Neural crest cell (in vitro differentiated cells): ENCODE measurements around the gene GATAD2B. TPM values are rescaled to one million over a fixed set of nuclear protein-coding genes. Genes with fewer than 3 reads are reported as not detected.
"Not testable (repeated sequence)": the region's sequence is repeated elsewhere in the genome, so short reads cannot be mapped to it uniquely, and the experiment has no call there.

ENCODE experiments used
- DNase-seq: peaks from one replicate; pipeline ENCODE4 v3.0.0; 2021; ENCODE audit warnings: low read depth, mixed read lengths, low spot score
- H3K27ac Mint-ChIP-seq: one replicate; pipeline ENCODE4 v1.8.0; 2021; ENCODE audit warnings: mild to moderate bottlenecking, mixed read lengths; ENCODE audit not compliant: unreplicated experiment
- H3K27me3 Mint-ChIP-seq: 2 replicates; pipeline ENCODE4 v1.8.0; 2021; ENCODE audit warnings: low read depth, mild to moderate bottlenecking, mixed read lengths
- H3K36me3 Mint-ChIP-seq: 2 replicates; pipeline ENCODE4 v1.8.0; 2021; ENCODE audit warnings: low read depth, mild to moderate bottlenecking, mixed read lengths
- H3K4me1 Mint-ChIP-seq: 2 replicates; pipeline ENCODE4 v1.8.0; 2021; ENCODE audit warnings: mixed read lengths
- H3K4me3 Mint-ChIP-seq: one replicate; pipeline ENCODE4 v1.8.0; 2021; ENCODE audit warnings: mild to moderate bottlenecking, mixed read lengths
- H3K9me3 Mint-ChIP-seq: 2 replicates; pipeline ENCODE4 v1.8.0; 2021; ENCODE audit warnings: mixed read lengths
- total RNA-seq: library from RNA; stranded (reverse); gene quantifications from 2 replicates; pipeline ENCODE4 v1.2.1, GENCODE V29; 2021
- TF ChIP-seq, protein P1 (sequence below): fragments of 200-600 bp; sonication (generic); conservative IDR thresholded peaks from 2 replicates; pipeline ENCODE4 v1.5.0; 2021; ENCODE audit warnings: antibody characterized with exemption, mild to moderate bottlenecking

Gene GATAD2B
- total RNA-seq, 1 donor from 2014 or later = 52.5 TPM

DNA sequence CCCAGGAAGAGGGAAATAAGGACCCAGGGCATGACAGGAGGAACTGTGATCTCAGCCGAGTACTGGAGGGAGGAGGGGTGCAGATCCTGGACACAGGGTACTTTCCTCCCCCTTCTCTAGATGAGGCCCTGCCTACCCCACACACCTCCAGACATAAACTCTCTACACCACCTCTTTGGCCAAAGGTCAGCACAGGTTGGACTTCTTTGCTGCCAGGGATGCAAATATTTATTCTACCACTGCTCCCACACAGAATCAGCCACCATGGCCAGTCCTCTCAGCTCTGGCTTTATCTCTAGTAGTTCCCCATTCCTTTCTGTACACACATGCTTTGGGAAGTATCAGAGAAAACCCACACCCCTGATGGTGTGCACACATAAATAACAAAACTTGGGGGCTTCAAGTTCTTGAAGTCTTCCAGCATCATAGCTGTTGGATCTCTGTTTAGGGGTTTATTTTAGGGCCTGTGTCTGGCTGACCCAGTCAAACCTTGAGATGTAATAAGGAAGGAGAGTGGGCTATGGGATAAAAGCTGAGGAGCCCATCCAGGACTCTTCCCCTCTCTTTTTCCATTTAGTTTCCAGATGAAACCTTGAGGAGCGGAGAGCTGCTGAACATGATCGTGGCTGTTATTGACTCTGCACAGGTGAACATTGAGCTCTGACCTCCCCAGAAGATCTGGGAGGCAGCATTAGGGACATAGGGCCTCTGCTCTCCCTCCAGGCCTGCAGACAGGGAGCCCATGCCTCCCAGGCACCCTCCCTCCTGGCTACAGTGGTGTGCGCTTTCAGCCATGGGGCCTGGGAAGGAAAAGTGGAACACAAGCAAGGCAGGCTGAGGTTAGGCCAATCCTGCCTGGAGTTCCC is 154.2 kb downstream of the GATAD2B start:
- H3K4me1 Mint-ChIP-seq = peaks cover 7% of the 10 kb centered on the region
- TF ChIP-seq, protein P1, sequence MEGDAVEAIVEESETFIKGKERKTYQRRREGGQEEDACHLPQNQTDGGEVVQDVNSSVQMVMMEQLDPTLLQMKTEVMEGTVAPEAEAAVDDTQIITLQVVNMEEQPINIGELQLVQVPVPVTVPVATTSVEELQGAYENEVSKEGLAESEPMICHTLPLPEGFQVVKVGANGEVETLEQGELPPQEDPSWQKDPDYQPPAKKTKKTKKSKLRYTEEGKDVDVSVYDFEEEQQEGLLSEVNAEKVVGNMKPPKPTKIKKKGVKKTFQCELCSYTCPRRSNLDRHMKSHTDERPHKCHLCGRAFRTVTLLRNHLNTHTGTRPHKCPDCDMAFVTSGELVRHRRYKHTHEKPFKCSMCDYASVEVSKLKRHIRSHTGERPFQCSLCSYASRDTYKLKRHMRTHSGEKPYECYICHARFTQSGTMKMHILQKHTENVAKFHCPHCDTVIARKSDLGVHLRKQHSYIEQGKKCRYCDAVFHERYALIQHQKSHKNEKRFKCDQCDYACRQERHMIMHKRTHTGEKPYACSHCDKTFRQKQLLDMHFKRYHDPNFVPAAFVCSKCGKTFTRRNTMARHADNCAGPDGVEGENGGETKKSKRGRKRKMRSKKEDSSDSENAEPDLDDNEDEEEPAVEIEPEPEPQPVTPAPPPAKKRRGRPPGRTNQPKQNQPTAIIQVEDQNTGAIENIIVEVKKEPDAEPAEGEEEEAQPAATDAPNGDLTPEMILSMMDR = no peak
- no peak for DNase-seq
- H3K9me3 Mint-ChIP-seq = no peaks in the 10 kb centered on the region
- peaks cover 5% of the 10 kb centered on the region for H3K36me3 Mint-ChIP-seq
- H3K4me3 Mint-ChIP-seq = no peak overlapping the region
- peak overlapping the region; percentile 67 for H3K27ac Mint-ChIP-seq
- no peaks in the 10 kb centered on the region for H3K27me3 Mint-ChIP-seq

DNA sequence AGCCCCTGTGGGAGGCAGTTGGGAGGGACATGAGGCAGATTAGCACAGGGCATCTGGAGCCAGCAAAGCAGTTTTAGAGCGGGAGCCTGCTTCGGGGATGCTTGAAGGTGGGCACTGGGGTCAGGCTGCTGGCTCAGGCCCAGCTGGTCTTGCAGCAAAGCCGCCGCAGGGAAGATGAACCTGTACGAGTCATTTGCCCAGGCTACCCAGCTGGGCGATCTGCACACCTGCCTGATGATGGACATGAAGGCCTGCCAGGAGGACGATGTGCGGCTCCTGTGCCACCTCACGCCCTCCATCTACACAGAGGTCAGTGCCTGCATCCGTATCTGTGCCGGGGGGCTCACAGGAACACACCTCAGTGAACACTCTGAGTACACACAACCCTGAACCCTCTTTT is 155.3 kb downstream of the GATAD2B start:
- peaks cover 16% of the 10 kb centered on the region for H3K4me1 Mint-ChIP-seq
- peaks cover 5% of the 10 kb centered on the region for H3K36me3 Mint-ChIP-seq
- H3K4me3 Mint-ChIP-seq = no peak overlapping the region
- H3K9me3 Mint-ChIP-seq = no peaks in the 10 kb centered on the region
- TF ChIP-seq, protein P1 = no peak
- no peak for DNase-seq
- H3K27me3 Mint-ChIP-seq = no peaks in the 10 kb centered on the region
- H3K27ac Mint-ChIP-seq = peak overlapping the region; percentile 82

DNA sequence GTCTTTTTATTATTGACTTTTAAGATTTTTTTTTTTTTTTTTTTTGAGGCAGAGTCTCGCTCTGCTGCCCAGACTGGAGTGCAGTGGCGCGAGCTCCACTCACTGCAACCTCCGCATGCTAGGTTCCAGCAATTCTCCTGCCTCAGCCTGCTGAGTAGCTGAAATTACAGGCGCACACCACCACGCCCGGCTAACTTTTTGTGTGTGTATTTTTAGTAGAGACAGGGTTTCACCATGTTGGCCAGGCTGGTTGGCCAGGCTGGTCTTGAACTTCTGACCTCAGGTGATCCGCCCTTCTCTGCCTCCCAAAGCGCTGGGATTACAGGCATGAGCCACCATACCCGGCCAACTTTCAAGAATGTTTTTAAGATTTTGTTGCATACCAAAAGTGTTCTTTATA is 156.1 kb downstream of the GATAD2B start:
- H3K27ac Mint-ChIP-seq, H3K4me3 Mint-ChIP-seq, DNase-seq, H3K36me3 Mint-ChIP-seq, H3K27me3 Mint-ChIP-seq, H3K9me3 Mint-ChIP-seq: not testable (repeated sequence)
- peaks cover 16% of the 10 kb centered on the region for H3K4me1 Mint-ChIP-seq

DNA sequence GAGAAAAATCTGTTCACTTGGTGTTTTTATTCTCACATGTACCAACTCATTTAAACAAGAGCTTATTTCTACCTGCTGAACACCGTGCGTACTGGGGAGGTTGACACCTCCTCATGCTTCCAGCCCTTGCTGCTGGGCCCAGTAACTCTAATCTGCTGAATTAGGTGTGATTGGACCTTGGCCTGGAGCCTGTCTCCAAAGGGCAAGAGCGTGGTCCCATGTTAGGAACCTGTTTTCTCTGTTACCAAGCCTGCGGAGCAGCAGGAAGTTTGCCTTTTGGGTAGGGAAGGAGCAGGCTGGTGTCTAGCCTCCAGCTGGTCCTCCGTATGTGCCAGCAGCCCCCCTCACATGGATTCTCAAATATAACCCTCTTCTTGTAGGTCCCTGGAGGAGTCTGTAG is 158.5 kb downstream of the GATAD2B start:
- no peaks in the 10 kb centered on the region for H3K27me3 Mint-ChIP-seq
- no peak for DNase-seq
- no peak overlapping the region for H3K4me3 Mint-ChIP-seq
- no peaks in the 10 kb centered on the region for H3K9me3 Mint-ChIP-seq
- H3K36me3 Mint-ChIP-seq = peaks cover 9% of the 10 kb centered on the region
- H3K4me1 Mint-ChIP-seq = peaks cover 16% of the 10 kb centered on the region
- peak overlapping the region; percentile 88 for H3K27ac Mint-ChIP-seq
- TF ChIP-seq, protein P1 = no peak

DNA sequence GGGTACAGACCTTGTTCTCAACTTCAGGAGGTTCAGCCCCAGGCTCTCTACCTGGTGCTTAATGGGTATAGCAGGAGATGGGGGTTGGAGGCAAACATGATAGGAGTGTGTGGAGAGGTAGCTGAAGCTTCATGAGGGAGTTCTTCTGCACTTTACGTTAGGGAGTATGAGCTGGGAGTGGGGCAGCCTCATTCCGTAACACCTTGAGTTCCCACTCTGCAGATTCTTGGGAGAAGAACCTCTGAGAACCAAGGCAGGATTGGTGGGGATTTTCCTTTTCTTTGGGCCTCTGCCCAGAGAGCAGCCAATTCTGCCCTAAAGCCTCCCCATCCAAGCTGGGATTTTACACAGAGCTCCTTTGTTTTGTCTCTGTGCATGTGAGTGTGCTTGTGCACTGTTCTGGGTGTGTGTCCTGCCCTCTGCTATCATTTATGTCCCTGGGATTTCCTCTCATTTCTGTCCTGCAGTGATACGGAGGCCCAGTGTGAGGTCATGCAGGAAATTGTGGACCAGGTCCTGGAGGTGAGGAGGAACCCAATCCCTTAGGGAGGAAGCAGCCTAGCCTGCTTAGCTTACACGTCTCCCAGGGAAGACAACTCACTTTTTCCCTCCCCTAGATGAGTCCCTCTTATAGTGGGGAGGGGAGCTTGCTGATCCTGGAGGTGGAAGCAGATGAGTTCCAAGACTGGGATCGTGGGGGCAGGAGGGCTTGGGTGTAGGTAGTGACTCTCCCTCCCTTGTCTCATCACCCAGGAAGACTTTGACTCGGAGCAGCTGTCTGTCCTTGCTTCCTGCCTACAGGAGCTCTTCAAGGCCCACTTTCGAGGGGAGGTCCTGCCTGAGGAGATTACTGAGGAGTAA is 159.2 kb downstream of the GATAD2B start:
- peak overlapping the region; percentile 41 for H3K4me3 Mint-ChIP-seq
- H3K27me3 Mint-ChIP-seq = no peaks in the 10 kb centered on the region
- H3K27ac Mint-ChIP-seq = peak overlapping the region; percentile 95
- TF ChIP-seq, protein P1 = no peak
- H3K4me1 Mint-ChIP-seq = peaks cover 16% of the 10 kb centered on the region
- no peak for DNase-seq
- H3K9me3 Mint-ChIP-seq = no peaks in the 10 kb centered on the region
- H3K36me3 Mint-ChIP-seq = peaks cover 9% of the 10 kb centered on the region
